H1 (cell line): ENCODE data around the gene JMJD1C. TPM values are rescaled to one million over a fixed set of nuclear protein-coding genes. Genes with fewer than 3 reads are reported as not detected.

ENCODE experiments used
- CTCF ChIA-PET: fragments of 300-600 bp; sonication (Branson Sonifier 250); formaldehyde crosslinking; loops from one replicate; lab custom pipeline; 2021; ENCODE audit not compliant: partially characterized antibody; lab: Charles Lee
- POLR2A ChIA-PET: fragments of 300-600 bp; sonication (Branson Sonifier 250); formaldehyde crosslinking; loops from one replicate; lab custom pipeline; 2021; ENCODE audit warnings: inconsistent platforms; ENCODE audit not compliant: partially characterized antibody; lab: Charles Lee
- DNase-seq, 2 experiments: peaks; one replicate each; pipeline versions ENCODE4 v3.0.0 to v3.0.0-alpha.2; 2010 to 2022; ENCODE audit warnings: low spot score in 2 of 2, low read depth in 1 of 2, mixed read lengths in 1 of 2
- FAIRE-seq: peaks from 2 replicates; lab custom pipeline; 2011; peaks lifted over from hg19 to GRCh38; lab: Jason Lieb, UNC
- H2AFZ ChIP-seq: 2 replicates; pipeline ENCODE4 v1.8.1; 2012; ENCODE audit warnings: low read length, inconsistent platforms
- H2AK5ac ChIP-seq: 2 replicates; pipeline ENCODE4 v1.6.1; 2013; ENCODE audit warnings: low read depth, low read length
- H2BK120ac ChIP-seq: replicated peaks from 2 replicates; pipeline ENCODE3; 2013; ENCODE audit warnings: low read depth, low read length, inconsistent platforms
- H2BK12ac ChIP-seq: 2 replicates; pipeline ENCODE4 v1.6.1; 2013; ENCODE audit warnings: low read depth, low read length
- H2BK15ac ChIP-seq: 2 replicates; pipeline ENCODE4 v1.6.1; 2013; ENCODE audit warnings: low read length
- H2BK20ac ChIP-seq: 2 replicates; pipeline ENCODE4 v1.6.1; 2013; ENCODE audit warnings: low read length
- H2BK5ac ChIP-seq: 2 replicates; pipeline ENCODE4 v1.6.1; 2013; ENCODE audit warnings: low read depth, low read length
- H3K14ac ChIP-seq: 2 replicates; pipeline ENCODE4 v1.6.1; 2013; ENCODE audit warnings: inconsistent platforms; ENCODE audit not compliant: insufficient read length
- H3K18ac ChIP-seq: 2 replicates; pipeline ENCODE4 v1.6.1; 2013; ENCODE audit warnings: low read length; ENCODE audit errors: extremely low read depth
- H3K23ac ChIP-seq: 2 replicates; pipeline ENCODE4 v1.6.1; 2013; ENCODE audit warnings: inconsistent platforms; ENCODE audit not compliant: insufficient read length
- H3K23me2 ChIP-seq: 2 replicates; pipeline ENCODE4 v1.6.1; 2013; ENCODE audit warnings: low read depth, low read length
- H3K27ac ChIP-seq: 2 replicates; pipeline ENCODE4 v1.6.1; 2011; ENCODE audit warnings: low read depth, low read length, inconsistent platforms
- H3K27me3 ChIP-seq, 4 experiments: replicated peaks in 1 of 4; 1 replicate in 1 of 4; 2 replicates in 3 of 4; pipeline versions ENCODE4 v1.6.1 to v1.8.1; 2011 to 2013; ENCODE audit warnings: low read length in 3 of 4, mild to moderate bottlenecking in 3 of 4, inconsistent platforms in 2 of 4, mixed read lengths in 2 of 4, moderate library complexity in 1 of 4; ENCODE audit not compliant: control insufficient read depth in 3 of 4, insufficient read depth in 3 of 4; ENCODE audit errors: extremely low read depth in 1 of 4
- H3K36me3 ChIP-seq, 4 experiments: 2 replicates each; pipeline versions ENCODE4 v1.6.1 to v1.8.1; 2011 to 2013; ENCODE audit warnings: mild to moderate bottlenecking in 4 of 4, low read length in 3 of 4, moderate library complexity in 2 of 4, control low read depth in 1 of 4, inconsistent platforms in 1 of 4; ENCODE audit not compliant: insufficient read depth in 4 of 4, control insufficient read depth in 2 of 4
- H3K4ac ChIP-seq: replicated peaks from 2 replicates; pipeline ENCODE3; 2013; ENCODE audit warnings: low read length, low read depth, mixed read lengths, inconsistent platforms; ENCODE audit not compliant: insufficient read length
- H3K4me1 ChIP-seq, 4 experiments: replicated peaks in 1 of 4; 1 replicate in 1 of 4; 2 replicates in 3 of 4; pipeline versions ENCODE4 v1.6.1 to v1.8.1; 2011 to 2013; ENCODE audit warnings: low read length in 3 of 4, inconsistent platforms in 2 of 4, mixed read lengths in 1 of 4; ENCODE audit not compliant: insufficient read depth in 4 of 4, control insufficient read depth in 3 of 4
- H3K4me2 ChIP-seq, 2 experiments: 2 replicates each; pipeline versions ENCODE4 v1.6.1 to v1.8.1; 2011 to 2013; ENCODE audit warnings: low read depth in 2 of 2, low read length in 2 of 2, control low read depth in 1 of 2, inconsistent platforms in 1 of 2, mild to moderate bottlenecking in 1 of 2; ENCODE audit not compliant: insufficient read depth in 1 of 2
- H3K4me3 ChIP-seq, 4 experiments: fragments of 200-600, 300-600 bp in 1 of 4; sonication (generic), shearing (Covaris generic), sonication (Bioruptor Twin) in 1 of 4; 2 replicates each; pipeline versions ENCODE4 v1.5.1 to v1.8.1; 2011 to 2016; ENCODE audit warnings: low read length in 4 of 4, low read depth in 3 of 4, control low read depth in 2 of 4, inconsistent platforms in 2 of 4, mild to moderate bottlenecking in 2 of 4, mixed read lengths in 1 of 4, moderate library complexity in 1 of 4; ENCODE audit not compliant: insufficient read depth in 2 of 4; ENCODE audit errors: extremely low read depth in 1 of 4
- H3K56ac ChIP-seq: replicated peaks from 2 replicates; pipeline ENCODE3; 2013; ENCODE audit warnings: low read depth, mild to moderate bottlenecking, mixed read lengths, low read length, inconsistent platforms; ENCODE audit not compliant: insufficient read length
- H3K79me1 ChIP-seq: 2 replicates; pipeline ENCODE4 v1.6.1; 2013; ENCODE audit warnings: low read depth, low read length, control low read depth
- H3K79me2 ChIP-seq, 2 experiments: 2 replicates each; pipeline versions ENCODE4 v1.6.1 to v1.8.1; 2012 to 2013; ENCODE audit warnings: low read length in 2 of 2, mild to moderate bottlenecking in 2 of 2, inconsistent platforms in 1 of 2; ENCODE audit not compliant: insufficient read depth in 2 of 2, control insufficient read depth in 1 of 2
- H3K9ac ChIP-seq, 4 experiments: replicated peaks in 1 of 4; 1 replicate in 1 of 4; 2 replicates in 3 of 4; pipeline versions ENCODE4 v1.6.1 to v1.8.1; 2011 to 2013; ENCODE audit warnings: low read depth in 3 of 4, low read length in 3 of 4, control low read depth in 2 of 4, mild to moderate bottlenecking in 2 of 4, moderate library complexity in 2 of 4, inconsistent platforms in 1 of 4; ENCODE audit errors: extremely low read depth in 1 of 4
- H3K9me3 ChIP-seq, 2 experiments: 2 replicates each; pipeline versions ENCODE4 v1.6.1 to v1.8.1; 2012 to 2013; ENCODE audit warnings: mild to moderate bottlenecking in 2 of 2, moderate library complexity in 2 of 2, control low read depth in 1 of 2, inconsistent platforms in 1 of 2, low read depth in 1 of 2, low read length in 1 of 2, mixed read lengths in 1 of 2; ENCODE audit not compliant: insufficient read depth in 2 of 2
- H4K20me1 ChIP-seq, 2 experiments: replicated peaks in 1 of 2; 2 replicates each; pipeline versions ENCODE3 to v1.8.1; 2011 to 2013; ENCODE audit warnings: inconsistent platforms in 2 of 2, low read length in 2 of 2, mild to moderate bottlenecking in 1 of 2; ENCODE audit not compliant: insufficient read depth in 2 of 2, control insufficient read depth in 1 of 2
- H4K5ac ChIP-seq: 2 replicates; pipeline ENCODE4 v1.6.1; 2013; ENCODE audit warnings: low read length, low read depth, mixed read lengths, inconsistent platforms; ENCODE audit not compliant: insufficient read length
- H4K8ac ChIP-seq: 2 replicates; pipeline ENCODE4 v1.8.0; 2013; ENCODE audit warnings: mild to moderate bottlenecking, moderate library complexity, low read length, inconsistent platforms; ENCODE audit not compliant: insufficient read depth; ENCODE audit errors: extremely low read depth
- H4K91ac ChIP-seq: replicated peaks from 2 replicates; pipeline ENCODE3; 2013; ENCODE audit warnings: low read length, mixed read lengths, inconsistent platforms; ENCODE audit not compliant: insufficient read length
- CBX5 ChIP-seq: fragments of 300-800, 300-1000 bp; sonication (generic); IDR thresholded peaks from 2 replicates; pipeline ENCODE4 v1.7.1; 2016; ENCODE audit warnings: antibody characterized with exemption, low read length, low read depth
- CHD1 ChIP-seq: IDR thresholded peaks from 2 replicates; pipeline ENCODE4 v1.6.1; 2012; ENCODE audit warnings: low read depth, low read length, improper control_type of control experiment
- EP300 ChIP-seq, 2 experiments: IDR thresholded peaks; 1 replicate in 1 of 2; 2 replicates in 1 of 2; pipeline ENCODE4 v1.6.1; 2011 to 2012; ENCODE audit warnings: low read depth in 2 of 2, low read length in 2 of 2, mild to moderate bottlenecking in 2 of 2, borderline replicate concordance in 1 of 2, inconsistent platforms in 1 of 2, moderate library complexity in 1 of 2
- EZH2 ChIP-seq: fragments of 200-600 bp; sonication (generic); IDR thresholded peaks from 2 replicates; pipeline ENCODE4 v1.7.1; 2012; ENCODE audit warnings: low read depth, mild to moderate bottlenecking, moderate library complexity, low read length, inconsistent platforms; ENCODE audit not compliant: severe bottlenecking
- GABPA ChIP-seq: IDR thresholded peaks from 2 replicates; pipeline ENCODE4 v1.6.1; 2011; ENCODE audit warnings: mild to moderate bottlenecking, low read length, moderate library complexity, borderline replicate concordance; ENCODE audit not compliant: insufficient read depth
- GTF2F1 ChIP-seq: IDR thresholded peaks from 2 replicates; pipeline ENCODE4 v1.6.1; 2012; ENCODE audit warnings: low read depth, low read length, improper control_type of control experiment, borderline replicate concordance
- HDAC6 ChIP-seq: IDR thresholded peaks from one replicate; pipeline ENCODE4 v1.7.1; 2012; ENCODE audit warnings: low read depth, mild to moderate bottlenecking, inconsistent platforms, low read length, moderate library complexity
- JUN ChIP-seq: IDR thresholded peaks from 2 replicates; pipeline ENCODE4 v1.6.1; 2011; ENCODE audit warnings: low read depth, mild to moderate bottlenecking, improper control_type of control experiment, low read length
- SIX5 ChIP-seq: IDR thresholded peaks from 2 replicates; pipeline ENCODE4 v1.6.1; 2011; ENCODE audit warnings: mild to moderate bottlenecking, low read depth, low read length
- TEAD4 ChIP-seq: IDR thresholded peaks from 2 replicates; pipeline ENCODE4 v1.6.1; 2012; ENCODE audit warnings: low read depth, low read length, inconsistent platforms, mixed read lengths
- ZNF274 ChIP-seq: IDR thresholded peaks from 2 replicates; pipeline ENCODE4 v1.7.0; 2012; ENCODE audit warnings: low read length, borderline replicate concordance; ENCODE audit errors: extremely low read depth
- WGBS, 2 experiments: shearing (Covaris generic) in 1 of 2; methylation state at CpG; one replicate each; pipeline versions ENCODE4 v1.1.6 to v1.1.7; 2013 to 2015; ENCODE audit warnings: low lambda C conversion rate in 2 of 2, mixed read lengths in 2 of 2, inconsistent platforms in 1 of 2, low coverage in 1 of 2, missing lambda C conversion rate in 1 of 2; ENCODE audit not compliant: insufficient replicate concordance in 2 of 2, insufficient coverage in 1 of 2, insufficient read length in 1 of 2; ENCODE audit errors: extremely low coverage in 1 of 2, missing lambda C conversion rate in 1 of 2; 5-methylcytosine and 5-hydroxymethylcytosine counted together
- polyA plus RNA-seq, 7 experiments: library from polyadenylated mRNA; depleted of rRNA in 3 of 7; stranded (reverse) in 5 of 7; unstranded in 2 of 7; fragments of >200 nt in 5 of 7; fragments of 200-250 nt in 2 of 7; gene quantifications; 1 replicate in 5 of 7; 2 replicates in 1 of 7; 4 replicates in 1 of 7; pipeline versions ENCODE4 v1.2.1 to v1.2.3, GENCODE V29; 2011 to 2013; ENCODE audit warnings: missing spikeins in 2 of 7, mixed read lengths in 2 of 7
- total RNA-seq: library from RNA; stranded (reverse); fragmentation: NEBNext Ultra II Directional; extraction: Animal tissue kit (Norgen Biotek cat#: 25700); gene quantifications from 2 replicates; pipeline ENCODE4 v1.2.1, GENCODE V29; 2021

JMJD1C gene
- total and polyA plus RNA-seq, 2 of the 8 experiments (the other 6 are each of a cell fraction or from before 2014, with no cell fraction given): 54.5 to 210 TPM

GRCh38 chr10:63497321-63497720 is 31.5 kb upstream of the JMJD1C start:
- Histone ChIP-seq H2AK5ac (no peak overlapping the region), H3K4ac (no peak overlapping the region), H3K9me3 (no peaks in the 10 kb centered on the region), H2BK5ac (no peak overlapping the region), H3K4me2 (no peak overlapping the region), H3K56ac (no peak overlapping the region), H2AFZ (no peak overlapping the region), H3K23me2 (no peaks in the 10 kb centered on the region; the same call in 1 of the 2 replicates), H3K18ac (no peak overlapping the region), H4K91ac (no peak overlapping the region), H2BK12ac (no peak overlapping the region), H3K36me3 (no peaks in the 10 kb centered on the region)
- ChIA-PET CTCF (interaction anchor here (1.4 kb wide), 1 partner anchor 17 kb away, joined by 3 read pairs; no protein-coding TSS in a partner anchor), POLR2A (interaction anchor here (0.6 kb wide), 1 partner anchor 276 kb away, joined by 4 read pairs; no protein-coding TSS in a partner anchor)
- no peak for FAIRE-seq
- WGBS, 2 experiments: 89% methylated on average over 1 of the region's 1 CpG; no CpG with 5 or more reads in 1 of the 2 experiments
- TF ChIP-seq SIX5 (no peak), CBX5 (no peak), HDAC6 (no peak), GTF2F1 (no peak), GABPA (no peak), EZH2 (no peak), TEAD4 (no peak), ZNF274 (no peak), EP300 (IDR thresholded peaks at IDR 0.05; ENCODE audit: borderline replicate concordance in 1 of 2, low read depth in 2 of 2, low read length in 2 of 2) (no peak), CHD1 (no peak), JUN (no peak)
- TF ChIP-seq, all 59 proteins: peak for 0
- Histone ChIP-seq H4K20me1 (peaks cover 0 to 1% of the 10 kb centered on the region in 2 experiments), H3K27me3 (no peaks in the 10 kb centered on the region), H4K8ac (no peak overlapping the region), H3K4me1 (peaks cover 0 to 2% (median 0%) of the 10 kb centered on the region in 4 experiments; a peak in 1 of 7 replicates), H3K14ac (no peak overlapping the region), H3K23ac (no peak overlapping the region), H3K27ac (no peak overlapping the region), H3K4me3 (no peak overlapping the region), H2BK120ac (no peak overlapping the region), H2BK15ac (no peak overlapping the region), H3K9ac (no peak overlapping the region), H3K79me2 (peaks cover 0 to 80% of the 10 kb centered on the region in 2 experiments; a peak in 2 of 4 replicates), H4K5ac (no peak overlapping the region), H3K79me1 (no peaks in the 10 kb centered on the region; the same call in 1 of the 2 replicates), H2BK20ac (no peak overlapping the region)
- DNase-seq: no peak
